ENCODE results near the gene PID1. TPM values are rescaled to one million over a fixed set of nuclear protein-coding genes. Genes with fewer than 3 reads are reported as not detected.

The PID1 gene
- total RNA-seq, 1 donor from 2014 or later, result 10.7 TPM

GRCh38 chr2:229273006-229273722 lies 2.1 kb upstream of the PID1 start:
- Histone ChIP-seq H3K4me2 (ENCODE audit: low read length) (peak overlapping the region; percentile 84), H2AFZ (ENCODE audit: low read depth, low read length) (peak overlapping the region; percentile 5), H4K20me1 (ENCODE audit: insufficient read depth, low read length) (peaks cover 6% of the 10 kb centered on the region), H3K27ac (ENCODE audit: low read depth, low read length) (no peak overlapping the region), H3K4me3 (ENCODE audit: insufficient read depth, low read depth, low read length) (peak overlapping the region; percentile 46), H3K4me1 (ENCODE audit: insufficient read depth, low read length) (peaks cover 8% of the 10 kb centered on the region), H3K9ac (ENCODE audit: low read length) (peak overlapping the region; percentile 25), H3K9me3 (ENCODE audit: insufficient read depth, low read depth, low read length) (no peaks in the 10 kb centered on the region), H3K27me3 (ENCODE audit: insufficient read depth, low read length) (peaks cover 6% of the 10 kb centered on the region), H3K79me2 (ENCODE audit: insufficient read depth, low read length) (no peaks in the 10 kb centered on the region), H3K36me3 (ENCODE audit: insufficient read depth, low read length) (no peaks in the 10 kb centered on the region)
- Mint-ChIP-seq H3K4me3 (ENCODE audit: unreplicated experiment) (peak overlapping the region; percentile 15), H3K9me3 (ENCODE audit: unreplicated experiment) (no peaks in the 10 kb centered on the region), H3K27me3 (ENCODE audit: low read depth, unreplicated experiment) (peaks cover 10% of the 10 kb centered on the region), H3K4me1 (ENCODE audit: low read depth, unreplicated experiment) (peaks cover 21% of the 10 kb centered on the region), H3K27ac (ENCODE audit: unreplicated experiment) (no peak overlapping the region), H3K36me3 (ENCODE audit: low read depth, unreplicated experiment) (no peaks in the 10 kb centered on the region)
- TF ChIP-seq EZH2 (IDR thresholded peaks at IDR 0.05; ENCODE audit: insufficient read depth, low read length), result no peak
- no peak for TF ChIP-seq CTCF (IDR thresholded peaks at IDR 0.05; ENCODE audit: insufficient read depth, low read depth, low read length)
- DNase-seq (ENCODE audit: low read depth) (peak; percentile 52), FAIRE-seq (no peak)

GRCh38 chr2:229269941-229270340 lies 1.1 kb downstream of the PID1 start:
- no peak for TF ChIP-seq EZH2 (IDR thresholded peaks at IDR 0.05; ENCODE audit: insufficient read depth, low read length)
- TF ChIP-seq CTCF (IDR thresholded peaks at IDR 0.05; ENCODE audit: insufficient read depth, low read depth, low read length), result no peak
- Mint-ChIP-seq H3K27me3 (ENCODE audit: low read depth, unreplicated experiment) (peaks cover 4% of the 10 kb centered on the region), H3K9me3 (ENCODE audit: unreplicated experiment) (no peaks in the 10 kb centered on the region), H3K4me1 (ENCODE audit: low read depth, unreplicated experiment) (peaks cover 24% of the 10 kb centered on the region), H3K36me3 (ENCODE audit: low read depth, unreplicated experiment) (peaks cover 2% of the 10 kb centered on the region), H3K27ac (ENCODE audit: unreplicated experiment) (peak overlapping the region; percentile 26), H3K4me3 (ENCODE audit: unreplicated experiment) (peak overlapping the region; percentile 92)
- Histone ChIP-seq H3K36me3 (ENCODE audit: insufficient read depth, low read length) (no peaks in the 10 kb centered on the region), H2AFZ (ENCODE audit: low read depth, low read length) (no peak overlapping the region), H3K79me2 (ENCODE audit: insufficient read depth, low read length) (no peaks in the 10 kb centered on the region), H4K20me1 (ENCODE audit: insufficient read depth, low read length) (peaks cover 6% of the 10 kb centered on the region), H3K9ac (ENCODE audit: low read length) (peak overlapping the region; percentile 78), H3K4me1 (ENCODE audit: insufficient read depth, low read length) (peaks cover 8% of the 10 kb centered on the region), H3K27me3 (ENCODE audit: insufficient read depth, low read length) (peaks cover 6% of the 10 kb centered on the region), H3K4me3 (ENCODE audit: insufficient read depth, low read depth, low read length) (peak overlapping the region; percentile 66), H3K9me3 (ENCODE audit: insufficient read depth, low read depth, low read length) (no peaks in the 10 kb centered on the region), H3K4me2 (ENCODE audit: low read length) (peak overlapping the region; percentile 83), H3K27ac (ENCODE audit: low read depth, low read length) (no peak overlapping the region)
- FAIRE-seq (no peak), DNase-seq (ENCODE audit: low read depth) (no peak)

GRCh38 chr2:229269146-229269545 lies 1.9 kb downstream of the PID1 start:
- FAIRE-seq (no peak), DNase-seq (ENCODE audit: low read depth) (no peak)
- Histone ChIP-seq H3K36me3 (ENCODE audit: insufficient read depth, low read length) (no peaks in the 10 kb centered on the region), H4K20me1 (ENCODE audit: insufficient read depth, low read length) (peaks cover 6% of the 10 kb centered on the region), H3K27ac (ENCODE audit: low read depth, low read length) (no peak overlapping the region), H3K9ac (ENCODE audit: low read length) (no peak overlapping the region), H3K4me1 (ENCODE audit: insufficient read depth, low read length) (peaks cover 8% of the 10 kb centered on the region), H3K79me2 (ENCODE audit: insufficient read depth, low read length) (no peaks in the 10 kb centered on the region), H3K4me2 (ENCODE audit: low read length) (no peak overlapping the region), H3K9me3 (ENCODE audit: insufficient read depth, low read depth, low read length) (no peaks in the 10 kb centered on the region), H2AFZ (ENCODE audit: low read depth, low read length) (no peak overlapping the region), H3K4me3 (ENCODE audit: insufficient read depth, low read depth, low read length) (no peak overlapping the region), H3K27me3 (ENCODE audit: insufficient read depth, low read length) (peaks cover 6% of the 10 kb centered on the region)
- H3K4me3 Mint-ChIP-seq (ENCODE audit: unreplicated experiment), result no peak overlapping the region
- H3K4me1 Mint-ChIP-seq (ENCODE audit: low read depth, unreplicated experiment), result peaks cover 24% of the 10 kb centered on the region
- H3K27ac Mint-ChIP-seq (ENCODE audit: unreplicated experiment), result no peak overlapping the region
- TF ChIP-seq CTCF (IDR thresholded peaks at IDR 0.05; ENCODE audit: insufficient read depth, low read depth, low read length) (no peak), EZH2 (IDR thresholded peaks at IDR 0.05; ENCODE audit: insufficient read depth, low read length) (no peak)
- H3K9me3 Mint-ChIP-seq (ENCODE audit: unreplicated experiment), result no peaks in the 10 kb centered on the region
- H3K27me3 Mint-ChIP-seq (ENCODE audit: low read depth, unreplicated experiment), result peaks cover 4% of the 10 kb centered on the region
- H3K36me3 Mint-ChIP-seq (ENCODE audit: low read depth, unreplicated experiment), result peaks cover 5% of the 10 kb centered on the region
